ENCODE data around the gene MKX.

- TF ChIP-seq POLR2A (IDR thresholded peaks at IDR 0.05) (no peak), POLR2AphosphoS5 (IDR thresholded peaks at IDR 0.05; ENCODE audit: insufficient read depth in 1 of 2, low read depth in 1 of 2) (no peak)
- TF ChIP-seq, protein P1, sequence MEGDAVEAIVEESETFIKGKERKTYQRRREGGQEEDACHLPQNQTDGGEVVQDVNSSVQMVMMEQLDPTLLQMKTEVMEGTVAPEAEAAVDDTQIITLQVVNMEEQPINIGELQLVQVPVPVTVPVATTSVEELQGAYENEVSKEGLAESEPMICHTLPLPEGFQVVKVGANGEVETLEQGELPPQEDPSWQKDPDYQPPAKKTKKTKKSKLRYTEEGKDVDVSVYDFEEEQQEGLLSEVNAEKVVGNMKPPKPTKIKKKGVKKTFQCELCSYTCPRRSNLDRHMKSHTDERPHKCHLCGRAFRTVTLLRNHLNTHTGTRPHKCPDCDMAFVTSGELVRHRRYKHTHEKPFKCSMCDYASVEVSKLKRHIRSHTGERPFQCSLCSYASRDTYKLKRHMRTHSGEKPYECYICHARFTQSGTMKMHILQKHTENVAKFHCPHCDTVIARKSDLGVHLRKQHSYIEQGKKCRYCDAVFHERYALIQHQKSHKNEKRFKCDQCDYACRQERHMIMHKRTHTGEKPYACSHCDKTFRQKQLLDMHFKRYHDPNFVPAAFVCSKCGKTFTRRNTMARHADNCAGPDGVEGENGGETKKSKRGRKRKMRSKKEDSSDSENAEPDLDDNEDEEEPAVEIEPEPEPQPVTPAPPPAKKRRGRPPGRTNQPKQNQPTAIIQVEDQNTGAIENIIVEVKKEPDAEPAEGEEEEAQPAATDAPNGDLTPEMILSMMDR (IDR thresholded peaks at IDR 0.05): no peak
Measured at GRCh38 chr10:27638071-27638750, 107.4 kb downstream of the MKX start.
